Progenitor cell of endocrine pancreas (in vitro differentiated cells): ENCODE measurements around the gene LAS1L. TPM values are rescaled to one million over a fixed set of nuclear protein-coding genes. Genes with fewer than 3 reads are reported as not detected.

Experiments used
- DNase-seq: peaks from one replicate; pipeline ENCODE4 v3.0.0; 2021; ENCODE audit warnings: low spot score; ENCODE audit not compliant: unreplicated experiment
- H3K27ac Mint-ChIP-seq: 2 replicates; pipeline ENCODE4 v1.8.0; 2021; ENCODE audit warnings: mild to moderate bottlenecking, moderate library complexity, mixed read lengths
- H3K27me3 Mint-ChIP-seq: 2 replicates; pipeline ENCODE4 v1.8.0; 2021; ENCODE audit warnings: mixed read lengths
- H3K36me3 Mint-ChIP-seq: 2 replicates; pipeline ENCODE4 v1.8.0; 2022; ENCODE audit warnings: mixed read lengths; ENCODE audit not compliant: insufficient read depth
- H3K4me1 Mint-ChIP-seq: 2 replicates; pipeline ENCODE4 v1.8.0; 2021; ENCODE audit warnings: low read depth, mixed read lengths
- H3K4me3 Mint-ChIP-seq: 2 replicates; pipeline ENCODE4 v1.8.0; 2021; ENCODE audit warnings: low read depth, mild to moderate bottlenecking, moderate library complexity, mixed read lengths
- H3K9me3 Mint-ChIP-seq: 2 replicates; pipeline ENCODE4 v1.8.0; 2021; ENCODE audit warnings: low read depth, mixed read lengths
- CTCF ChIP-seq: fragments of 200-600 bp; sonication (generic); IDR thresholded peaks from one replicate; pipeline ENCODE4 v1.5.0; 2021; ENCODE audit warnings: antibody characterized with exemption, mild to moderate bottlenecking; ENCODE audit not compliant: unreplicated experiment
- total RNA-seq: library from RNA; stranded (reverse); gene quantifications from 2 replicates; pipeline ENCODE4 v1.2.1, GENCODE V29; 2021

LAS1L gene
- total RNA-seq, 1 donor from 2014 or later, result 38.6 TPM

- H3K4me3 Mint-ChIP-seq, result no peak overlapping the region
- H3K9me3 Mint-ChIP-seq, result peaks cover 19% of the 10 kb centered on the region
- H3K36me3 Mint-ChIP-seq, result no peaks in the 10 kb centered on the region
- no peak for DNase-seq
- H3K27ac Mint-ChIP-seq, result no peak overlapping the region
- no peaks in the 10 kb centered on the region for H3K27me3 Mint-ChIP-seq
- H3K4me1 Mint-ChIP-seq, result no peaks in the 10 kb centered on the region
- no peak for TF ChIP-seq CTCF
Observed at GRCh38 chrX:65551086-65551485, 16.5 kb upstream of the LAS1L start.

GRCh38 chrX:65545456-65545855, 10.9 kb upstream of the LAS1L start:
- H3K4me3 Mint-ChIP-seq, result no peak overlapping the region
- H3K4me1 Mint-ChIP-seq, result no peaks in the 10 kb centered on the region
- no peaks in the 10 kb centered on the region for H3K36me3 Mint-ChIP-seq
- H3K27me3 Mint-ChIP-seq, result no peaks in the 10 kb centered on the region
- peaks cover 5% of the 10 kb centered on the region for H3K9me3 Mint-ChIP-seq
- H3K27ac Mint-ChIP-seq, result no peak overlapping the region
- TF ChIP-seq CTCF, result no peak
- no peak for DNase-seq

GRCh38 chrX:65537229-65537628, 2.6 kb upstream of the LAS1L start:
- no peak for TF ChIP-seq CTCF
- peaks cover 7% of the 10 kb centered on the region for H3K4me1 Mint-ChIP-seq
- peaks cover 16% of the 10 kb centered on the region for H3K9me3 Mint-ChIP-seq
- no peaks in the 10 kb centered on the region for H3K36me3 Mint-ChIP-seq
- no peak overlapping the region for H3K27ac Mint-ChIP-seq
- H3K27me3 Mint-ChIP-seq, result no peaks in the 10 kb centered on the region
- no peak for DNase-seq
- H3K4me3 Mint-ChIP-seq, result no peak overlapping the region

- no peak overlapping the region for H3K4me3 Mint-ChIP-seq
- peaks cover 19% of the 10 kb centered on the region for H3K9me3 Mint-ChIP-seq
- DNase-seq, result no peak
- H3K36me3 Mint-ChIP-seq, result peaks cover 2% of the 10 kb centered on the region
- no peaks in the 10 kb centered on the region for H3K27me3 Mint-ChIP-seq
- no peak for TF ChIP-seq CTCF
- H3K27ac Mint-ChIP-seq, result no peak overlapping the region
- H3K4me1 Mint-ChIP-seq, result peaks cover 7% of the 10 kb centered on the region
Observed at GRCh38 chrX:65536291-65536690, 1.7 kb upstream of the LAS1L start.

GRCh38 chrX:65532016-65532415, 2.6 kb downstream of the LAS1L start:
- no peak overlapping the region for H3K4me3 Mint-ChIP-seq
- H3K36me3 Mint-ChIP-seq, result peaks cover 2% of the 10 kb centered on the region
- no peak for DNase-seq
- H3K27ac Mint-ChIP-seq, result no peak overlapping the region
- no peaks in the 10 kb centered on the region for H3K27me3 Mint-ChIP-seq
- TF ChIP-seq CTCF, result no peak
- peaks cover 7% of the 10 kb centered on the region for H3K4me1 Mint-ChIP-seq
- peaks cover 8% of the 10 kb centered on the region for H3K9me3 Mint-ChIP-seq
